HCT116 (cell line): ENCODE data around the gene GALNT13.

ENCODE experiments used
- CTCF ChIP-seq, 3 experiments: fragments of 200-600 bp in 1 of 3; sonication (generic) in 1 of 3; IDR thresholded peaks in 2 of 3; conservative IDR thresholded peaks in 1 of 3; 2 replicates each; pipeline ENCODE4 v1.5.1; 2012 to 2017; ENCODE audit warnings: low read depth in 2 of 3, low read length in 2 of 3, antibody characterized with exemption in 1 of 3, borderline replicate concordance in 1 of 3, control low read depth in 1 of 3, mild to moderate bottlenecking in 1 of 3, mixed read lengths in 1 of 3, mixed run types in 1 of 3, moderate library complexity in 1 of 3; ENCODE audit not compliant: insufficient read depth in 1 of 3
- EZH2 ChIP-seq: fragments of 200-600 bp; sonication (generic); IDR thresholded peaks from 2 replicates; pipeline ENCODE4 v1.6.1; 2017; ENCODE audit warnings: antibody characterized with exemption, mixed run types
- JUND ChIP-seq: IDR thresholded peaks from 2 replicates; pipeline ENCODE4 v1.6.1; 2012
- MAX ChIP-seq: IDR thresholded peaks from 2 replicates; pipeline ENCODE4 v1.6.1; 2012
- POLR2A ChIP-seq: IDR thresholded peaks from 2 replicates; pipeline ENCODE4 v1.7.0; 2011; ENCODE audit warnings: borderline replicate concordance; ENCODE audit not compliant: insufficient read depth, insufficient read length; ENCODE audit errors: extremely low read depth
- POLR2AphosphoS5 ChIP-seq: IDR thresholded peaks from 2 replicates; pipeline ENCODE4 v1.6.1; 2011; ENCODE audit warnings: mild to moderate bottlenecking, low read depth, low read length, moderate library complexity
- RAD21 ChIP-seq: IDR thresholded peaks from 2 replicates; pipeline ENCODE4 v1.6.1; 2012; ENCODE audit warnings: low read depth, mild to moderate bottlenecking
- REST ChIP-seq: IDR thresholded peaks from 2 replicates; pipeline ENCODE4 v1.6.1; 2012; ENCODE audit warnings: low read depth
- ZNF274 ChIP-seq: fragments of 200-500 bp; sonication (Bioruptor generic); IDR thresholded peaks from 2 replicates; pipeline ENCODE4 v1.6.1; 2014; ENCODE audit warnings: mild to moderate bottlenecking, low read depth, low read length, inconsistent platforms

- TF ChIP-seq REST (no peak), POLR2AphosphoS5 (no peak), RAD21 (no peak), CTCF (IDR thresholded peaks at IDR 0.05 in 2 of 3, conservative IDR thresholded peaks at IDR 0.05 in 1 of 3; ENCODE audit: borderline replicate concordance in 1 of 3, insufficient read depth in 1 of 3, low read depth in 2 of 3, low read length in 2 of 3) (no peak), JUND (no peak), MAX (no peak), POLR2A (no peak), ZNF274 (no peak), EZH2 (no peak)
These were observed 73.1 kb downstream of the GALNT13 start for GRCh38 chr2:153944800-153945199.
